ENCODE results near the gene SPP2. TPM values are rescaled to one million over a fixed set of nuclear protein-coding genes. Genes with fewer than 3 reads are reported as not detected.

Gene SPP2
- total and polyA plus RNA-seq, 9 of the 15 experiments (the other 6 are each of a cell fraction or from before 2014, with no cell fraction given): not detected

DNA sequence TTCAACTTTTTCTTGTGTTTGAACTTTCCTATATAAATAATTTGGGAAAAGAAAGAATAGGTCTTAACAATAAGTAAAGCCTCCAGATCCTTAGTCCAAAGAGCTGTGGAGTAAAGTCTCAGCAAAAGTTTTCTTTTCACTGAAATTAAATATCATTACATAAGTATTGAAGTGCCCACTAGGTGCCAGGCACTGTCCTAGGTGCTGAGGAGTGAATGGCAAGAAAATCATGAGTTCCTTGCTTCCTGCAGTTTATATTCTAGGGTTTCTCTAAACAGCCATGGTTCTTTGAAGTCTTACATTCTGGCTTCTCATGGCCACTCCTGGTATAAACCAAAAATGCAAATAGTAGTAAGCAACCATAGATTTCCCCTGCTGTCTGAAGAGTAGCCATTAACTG, 59.7 kb downstream of the SPP2 start:
- Histone ChIP-seq H3K27me3 (ENCODE audit: control insufficient read depth in 2 of 2, insufficient read depth in 2 of 2, low read length in 2 of 2) (no peaks in the 10 kb centered on the region), H3K4me2 (ENCODE audit: insufficient read depth, low read length) (no peak overlapping the region), H3K9me3 (replicated peaks; ENCODE audit: control insufficient read depth, insufficient read depth, low read depth, low read length) (no peaks in the 10 kb centered on the region), H4K20me1 (replicated peaks; ENCODE audit: control insufficient read depth, insufficient read depth, low read length) (no peaks in the 10 kb centered on the region), H3K27ac (ENCODE audit: extremely low read depth, low read depth, low read length) (no peak overlapping the region), H3K36me3 (ENCODE audit: control insufficient read depth, insufficient read depth, low read length) (no peaks in the 10 kb centered on the region), H3K79me2 (ENCODE audit: control insufficient read depth, insufficient read depth, low read length) (no peaks in the 10 kb centered on the region), H3K9ac (ENCODE audit: insufficient read depth in 1 of 2, low read depth in 2 of 2, low read length in 2 of 2) (no peak overlapping the region), H3K4me3 (no peak overlapping the region), H2AFZ (ENCODE audit: low read depth, low read length) (no peak overlapping the region), H3K9me1 (ENCODE audit: control insufficient read depth, insufficient read depth, low read length) (no peaks in the 10 kb centered on the region), H3K4me1 (replicated peaks in 1 of 2; ENCODE audit: control insufficient read depth in 2 of 2, insufficient read depth in 2 of 2, low read length in 2 of 2) (no peaks in the 10 kb centered on the region)
- FAIRE-seq (no peak), ATAC-seq (no peak), DNase-seq (ENCODE audit: extremely low read depth in 1 of 4, low spot score in 3 of 4) (no peak)
- CTCF ChIA-PET (ENCODE audit: low intra/inter-chr PET ratio): no interaction called here
- TF ChIP-seq POLR2AphosphoS2 (IDR thresholded peaks at IDR 0.05; ENCODE audit: low read length) (no peak), KLF1 (tag; IDR thresholded peaks at IDR 0.05) (no peak)
- intact Hi-C loops (cut with micrococcal nuclease) (no loop called here), in situ Hi-C loops (cut with MboI) (no loop called here)
- POLR2A ChIA-PET: no interaction called here
- BruUV-seq (replicated peaks): no TSS peak

DNA sequence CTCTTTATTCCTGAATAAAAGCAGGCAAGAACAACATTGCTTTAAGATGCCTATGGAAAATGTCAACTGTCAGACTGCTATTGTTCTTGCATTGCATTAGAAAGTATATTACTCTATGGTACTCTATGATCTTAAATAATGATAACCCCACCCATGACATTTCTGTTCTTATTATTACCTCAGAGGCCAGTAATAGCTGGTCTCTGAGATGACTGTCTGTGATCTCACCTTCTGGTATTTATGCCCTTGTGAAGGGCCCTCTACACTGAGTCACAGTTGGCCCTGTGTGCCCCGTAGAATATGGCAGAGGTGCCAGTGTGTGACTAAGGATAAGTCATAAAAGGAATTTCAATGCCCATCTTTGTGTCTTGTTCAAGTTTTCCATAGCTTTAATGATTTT, 61.0 kb downstream of the SPP2 start:
- POLR2A ChIA-PET: no interaction called here
- CTCF ChIA-PET (ENCODE audit: low intra/inter-chr PET ratio): no interaction called here

More for the DNA sequence above, 61.0 kb downstream of the SPP2 start:
- ATAC-seq (no peak), DNase-seq (ENCODE audit: extremely low read depth in 1 of 4, low spot score in 3 of 4) (no peak), FAIRE-seq (no peak)
- no peaks in the 10 kb centered on the region for H3K9me1 ChIP-seq (ENCODE audit: control insufficient read depth, insufficient read depth, low read length)
- no peaks in the 10 kb centered on the region for H3K79me2 ChIP-seq (ENCODE audit: control insufficient read depth, insufficient read depth, low read length)
- H4K20me1 ChIP-seq (replicated peaks; ENCODE audit: control insufficient read depth, insufficient read depth, low read length): no peaks in the 10 kb centered on the region
- no peaks in the 10 kb centered on the region for H3K4me1 ChIP-seq (replicated peaks in 1 of 2; ENCODE audit: control insufficient read depth in 2 of 2, insufficient read depth in 2 of 2, low read length in 2 of 2)
- TF ChIP-seq PCBP1 (IDR thresholded peaks at IDR 0.05; ENCODE audit: low read depth, low read length, poor library complexity, severe bottlenecking): no peak
- TF ChIP-seq, protein P1, sequence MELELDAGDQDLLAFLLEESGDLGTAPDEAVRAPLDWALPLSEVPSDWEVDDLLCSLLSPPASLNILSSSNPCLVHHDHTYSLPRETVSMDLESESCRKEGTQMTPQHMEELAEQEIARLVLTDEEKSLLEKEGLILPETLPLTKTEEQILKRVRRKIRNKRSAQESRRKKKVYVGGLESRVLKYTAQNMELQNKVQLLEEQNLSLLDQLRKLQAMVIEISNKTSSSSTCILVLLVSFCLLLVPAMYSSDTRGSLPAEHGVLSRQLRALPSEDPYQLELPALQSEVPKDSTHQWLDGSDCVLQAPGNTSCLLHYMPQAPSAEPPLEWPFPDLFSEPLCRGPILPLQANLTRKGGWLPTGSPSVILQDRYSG (tag; conservative IDR thresholded peaks at IDR 0.05; ENCODE audit: low read depth): no peak
- no peak overlapping the region for H2AFZ ChIP-seq (ENCODE audit: low read depth, low read length)
- BruUV-seq (replicated peaks): no TSS peak
- no peaks in the 10 kb centered on the region for H3K36me3 ChIP-seq (ENCODE audit: control insufficient read depth, insufficient read depth, low read length)
- WGBS (ENCODE audit: insufficient coverage, low coverage, missing lambda C conversion rate): 0% methylated on average over 1 of the region's 1 CpG
- no peaks in the 10 kb centered on the region for H3K27me3 ChIP-seq (ENCODE audit: control insufficient read depth in 2 of 2, insufficient read depth in 2 of 2, low read length in 2 of 2)
- no peak overlapping the region for H3K4me2 ChIP-seq (ENCODE audit: insufficient read depth, low read length)
- in situ Hi-C loops (cut with MboI): no loop called here
- intact Hi-C loops (cut with micrococcal nuclease): no loop called here
- H3K9ac ChIP-seq (ENCODE audit: insufficient read depth in 1 of 2, low read depth in 2 of 2, low read length in 2 of 2): no peak overlapping the region
- H3K9me3 ChIP-seq (replicated peaks; ENCODE audit: control insufficient read depth, insufficient read depth, low read depth, low read length): no peaks in the 10 kb centered on the region
- H3K4me3 ChIP-seq: no peak overlapping the region
- no peak overlapping the region for H3K27ac ChIP-seq (ENCODE audit: extremely low read depth, low read depth, low read length)

Data from K562 (cell line).